Breast epithelium (tissue), 4 donors: ENCODE measurements around the gene PPL. TPM values are rescaled to one million over a fixed set of nuclear protein-coding genes. Genes with fewer than 3 reads are reported as not detected.
A peak's percentile ranks its signal among the peaks of the same experiment; 100 is the strongest.

Experiments
- DNase-seq, 2 donors: peaks; one replicate each; pipeline ENCODE4 v3.0.0-alpha.2; 2019; ENCODE audit warnings: low spot score in 2 of 2
- H3K27ac ChIP-seq, 2 donors: fragments of 200-600 bp; sonication (generic) in 1 of 2; one replicate each; pipeline ENCODE4 v1.5.1; 2016 to 2019; ENCODE audit warnings: mild to moderate bottlenecking in 1 of 2
- H3K27me3 ChIP-seq, 2 donors: fragments of 200-600 bp; sonication (generic) in 1 of 2; one replicate each; pipeline versions ENCODE4 v1.5.1 to v1.6.0; 2017 to 2019; ENCODE audit warnings: control low read depth in 1 of 2, mild to moderate bottlenecking in 1 of 2
- H3K36me3 ChIP-seq: fragments of 200-600 bp; one replicate; pipeline ENCODE4 v1.5.1; 2019
- H3K4me1 ChIP-seq, 2 donors: fragments of 200-600 bp; sonication (generic); one replicate each; pipeline ENCODE4 v1.5.1; 2016 to 2019; ENCODE audit warnings: control low read depth in 1 of 2
- H3K4me3 ChIP-seq, 3 donors: fragments of 200-600 bp; sonication (generic); 1 replicate in 2 of 3; 2 replicates in 1 of 3; pipeline ENCODE4 v1.5.1; 2016 to 2019; ENCODE audit warnings: mild to moderate bottlenecking in 3 of 3, moderate library complexity in 2 of 3
- H3K9me3 ChIP-seq, 2 donors: fragments of 200-600 bp; sonication (generic) in 1 of 2; one replicate each; pipeline ENCODE4 v1.5.1; 2016 to 2019; ENCODE audit warnings: control low read depth in 1 of 2
- CTCF ChIP-seq, 3 donors: fragments of 450-650 bp; IDR thresholded peaks; one replicate each; pipeline ENCODE4 v1.5.1; 2016 to 2017; ENCODE audit warnings: antibody characterized with exemption in 3 of 3, mild to moderate bottlenecking in 3 of 3, moderate library complexity in 3 of 3
- POLR2A ChIP-seq: fragments of 450-650 bp; IDR thresholded peaks from one replicate; pipeline ENCODE4 v1.6.1; 2016; ENCODE audit warnings: antibody characterized with exemption, mild to moderate bottlenecking, moderate library complexity
- POLR2AphosphoS5 ChIP-seq, 3 donors: sonication (generic); formaldehyde crosslinking; IDR thresholded peaks; one replicate each; pipeline ENCODE4 v1.6.1; 2017; ENCODE audit warnings: antibody characterized with exemption in 3 of 3
- intact Hi-C: fragments of 100-400 bp; cut with DNase I; formaldehyde crosslinking; loops from one replicate; pipeline ENCODE4 v1.15.1; 2023; ENCODE audit warnings: low total_unique reads
- total RNA-seq, 3 donors: library from RNA; depleted of rRNA; stranded (reverse); fragments of >200 nt; gene quantifications; one replicate each; pipeline ENCODE4 v1.1.0, GENCODE V29; 2016

Gene PPL
- total RNA-seq, 3 donors from 2014 or later, result 53.1 to 169 (median 97.5) TPM

GRCh38 chr16:4917117-4917516 lies 19.8 kb downstream of the PPL start:
- Histone ChIP-seq H3K4me3 (no peak overlapping the region), H3K9me3 (no peaks in the 10 kb centered on the region), H3K27me3 (no peaks in the 10 kb centered on the region), H3K4me1 (peaks cover 0 to 4% of the 10 kb centered on the region in 2 donors), H3K27ac (peak overlapping the region in 1 of 2 donors; percentile 13), H3K36me3 (no peaks in the 10 kb centered on the region)
- intact Hi-C loops, result no loop called here
- DNase-seq, result no peak
- TF ChIP-seq POLR2AphosphoS5 (IDR thresholded peaks at IDR 0.05) (no peak), CTCF (IDR thresholded peaks at IDR 0.05) (no peak), POLR2A (no peak)

GRCh38 chr16:4915226-4915761 lies 21.7 kb downstream of the PPL start:
- no peak overlapping the region for H3K4me3 ChIP-seq
- no peaks in the 10 kb centered on the region for H3K9me3 ChIP-seq
- H3K36me3 ChIP-seq, result no peaks in the 10 kb centered on the region
- H3K27me3 ChIP-seq, result no peaks in the 10 kb centered on the region
- TF ChIP-seq CTCF (IDR thresholded peaks at IDR 0.05), result no peak
- TF ChIP-seq POLR2AphosphoS5 (IDR thresholded peaks at IDR 0.05), result peak in 1 of 3 donors; percentile 26
- no peak for TF ChIP-seq POLR2A
- peaks cover 0 to 4% of the 10 kb centered on the region in 2 donors for H3K4me1 ChIP-seq
- H3K27ac ChIP-seq, result peak overlapping the region; percentile 60 to 61
- no peak for DNase-seq
- intact Hi-C loops, result no loop called here

GRCh38 chr16:4914528-4915225 lies 22.3 kb downstream of the PPL start:
- Histone ChIP-seq H3K27ac (peak overlapping the region; percentile 60 to 61), H3K4me1 (peaks cover 0 to 4% of the 10 kb centered on the region in 2 donors), H3K4me3 (no peak overlapping the region), H3K9me3 (no peaks in the 10 kb centered on the region), H3K36me3 (no peaks in the 10 kb centered on the region), H3K27me3 (no peaks in the 10 kb centered on the region)
- DNase-seq, result no peak
- intact Hi-C loops, result no loop called here
- TF ChIP-seq POLR2AphosphoS5 (IDR thresholded peaks at IDR 0.05), result no peak

- H3K9me3 ChIP-seq, result no peaks in the 10 kb centered on the region
- H3K27ac ChIP-seq, result peak overlapping the region; percentile 18 to 32
- H3K4me1 ChIP-seq, result peaks cover 0 to 4% of the 10 kb centered on the region in 2 donors
- no peak overlapping the region for H3K4me3 ChIP-seq
- intact Hi-C loops, result no loop called here
- no peak for TF ChIP-seq POLR2AphosphoS5 (IDR thresholded peaks at IDR 0.05)
- no peak for TF ChIP-seq CTCF (IDR thresholded peaks at IDR 0.05)
- no peak for TF ChIP-seq POLR2A
- H3K27me3 ChIP-seq, result no peaks in the 10 kb centered on the region
- H3K36me3 ChIP-seq, result no peaks in the 10 kb centered on the region
- DNase-seq, result no peak
These were observed 23.0 kb downstream of the PPL start for GRCh38 chr16:4913774-4914525.

GRCh38 chr16:4913130-4913773 lies 23.7 kb downstream of the PPL start:
- no peak for TF ChIP-seq POLR2AphosphoS5 (IDR thresholded peaks at IDR 0.05)
- no peak for TF ChIP-seq POLR2A
- TF ChIP-seq CTCF (IDR thresholded peaks at IDR 0.05), result no peak
- intact Hi-C loops, result no loop called here
- Histone ChIP-seq H3K36me3 (no peaks in the 10 kb centered on the region), H3K9me3 (no peaks in the 10 kb centered on the region), H3K27ac (peak overlapping the region in 1 of 2 donors; percentile 19), H3K4me3 (no peak overlapping the region), H3K4me1 (peaks cover 0 to 4% of the 10 kb centered on the region in 2 donors), H3K27me3 (no peaks in the 10 kb centered on the region)
- DNase-seq, result no peak
